Forelimb muscle (tissue), 1 donor: ENCODE measurements around the gene PKNOX2. TPM values are rescaled to one million over a fixed set of nuclear protein-coding genes. Genes with fewer than 3 reads are reported as not detected.

Source experiments
- DNase-seq: peaks from one replicate; pipeline ENCODE4 v3.0.0-alpha.2; 2013; ENCODE audit warnings: low read depth
- polyA plus RNA-seq: library from polyadenylated mRNA; unstranded; fragments of 120-200 nt; gene quantifications from one replicate; pipeline ENCODE4 v1.2.1, GENCODE V29; 2013; ENCODE audit not compliant: insufficient read length

The PKNOX2 gene
- polyA plus RNA-seq, 1 donor: 27.6 TPM

- no peak for DNase-seq
Measured at GRCh38 chr11:125476721-125477120, 312.2 kb downstream of the PKNOX2 start.

GRCh38 chr11:125479137-125479536, 314.6 kb downstream of the PKNOX2 start:
- no peak for DNase-seq

GRCh38 chr11:125481531-125481930, 317.0 kb downstream of the PKNOX2 start:
- DNase-seq: no peak

Other genes starting within 250 kb of the PKNOX2 start
- gene HEPN1, start 245.5 kb upstream of the PKNOX2 start, polyA plus RNA-seq: 0.20 TPM
- gene HEPACAM, start 228.7 kb upstream of the PKNOX2 start, polyA plus RNA-seq: 0.06 TPM
- 3.0 TPM for gene CCDC15, start 210.5 kb upstream of the PKNOX2 start, polyA plus RNA-seq
- 2.3 TPM for gene SLC37A2, start 101.4 kb upstream of the PKNOX2 start, polyA plus RNA-seq
- gene TMEM218, start 53.1 kb upstream of the PKNOX2 start, polyA plus RNA-seq: 19.7 TPM